Ovary (tissue), 9 donors: Measurements from ENCODE around the gene FADS2. TPM values are rescaled to one million over a fixed set of nuclear protein-coding genes. Genes with fewer than 3 reads are reported as not detected.
A peak's percentile ranks its signal among the peaks of the same experiment; 100 is the strongest.

Experiments
- DNase-seq, 5 donors: peaks; one replicate each; pipeline ENCODE4 v3.0.0-alpha.2; 2019 to 2020
- H3K27ac ChIP-seq, 2 donors: fragments of 200-600 bp; one replicate each; pipeline versions ENCODE4 v1.5.1 to v1.8.0; 2019 to 2022
- H3K27me3 ChIP-seq: fragments of 200-600 bp; one replicate; pipeline ENCODE4 v1.8.0; 2022
- H3K36me3 ChIP-seq: fragments of 200-600 bp; sonication (generic); one replicate; pipeline ENCODE4 v1.5.1; 2019
- H3K4me1 ChIP-seq: one replicate; pipeline ENCODE4 v1.8.1; 2013; ENCODE audit warnings: mild to moderate bottlenecking, moderate library complexity; ENCODE audit not compliant: insufficient read depth
- H3K4me3 ChIP-seq: fragments of 200-600 bp; sonication (generic); one replicate; pipeline ENCODE4 v1.5.1; 2017
- H3K9me3 ChIP-seq, 2 donors: fragments of 200-600 bp in 1 of 2; sonication (generic) in 1 of 2; one replicate each; pipeline versions ENCODE4 v1.5.1 to v1.8.1; 2013 to 2019; ENCODE audit warnings: mild to moderate bottlenecking in 1 of 2, moderate library complexity in 1 of 2
- CTCF ChIP-seq, 3 donors: fragments of 450-650 bp in 2 of 3; fragments of 200-600 bp in 1 of 3; IDR thresholded peaks; one replicate each; pipeline versions ENCODE4 v1.5.1 to v1.8.0; 2016 to 2022; ENCODE audit warnings: antibody characterized with exemption in 3 of 3, mild to moderate bottlenecking in 1 of 3
- EP300 ChIP-seq: sonication (generic); formaldehyde crosslinking; IDR thresholded peaks from one replicate; pipeline ENCODE4 v1.6.1; 2017; ENCODE audit warnings: antibody characterized with exemption
- POLR2A ChIP-seq: fragments of 450-650 bp; IDR thresholded peaks from one replicate; pipeline ENCODE4 v1.6.1; 2017; ENCODE audit warnings: antibody characterized with exemption, mild to moderate bottlenecking, moderate library complexity
- WGBS, 3 donors: extraction: QIAGEN DNeasy Blood & Tissue Kit in 1 of 3; methylation state at CpG; one replicate each; pipeline versions ENCODE4 v1.1.5 to v1.1.7; 2013 to 2017; 5-methylcytosine and 5-hydroxymethylcytosine counted together
- intact Hi-C, 4 donors: fragments of 100-400 bp; cut with DNase I; formaldehyde crosslinking; loops; one replicate each; pipeline versions ENCODE4 v1.11.0 to v1.15.1; 2022 to 2023
- polyA plus RNA-seq, 2 donors: library from polyadenylated mRNA; stranded (reverse); fragments of 200-250 nt in 1 of 2; fragments of 350-450 nt in 1 of 2; fragmentation: Illumina TruSeq in 1 of 2; extraction: RNeasy Lipid Tissue Mini Kit (QIAGEN cat#74804) in 1 of 2; gene quantifications; one replicate each; pipeline ENCODE4 v1.2.3, GENCODE V29; 2013 to 2014
- total RNA-seq, 7 donors: library from RNA; depleted of rRNA in 2 of 7; stranded (reverse); fragments of >200 nt in 2 of 7; fragmentation: NEBNext Ultra II Directional in 3 of 7; extraction: Animal tissue kit (Norgen Biotek cat#: 25700) in 3 of 7; gene quantifications; one replicate each; pipeline versions ENCODE4 v1.1.0 to v1.2.4, GENCODE V29; 2016 to 2023
- donor health status: DM: no; HTN: no; CAD: no; lungs with moderate emphysema.
- donor health status: DM: no; HTN: no; CAD: no.
- donor health status: Bipolar disorder and iron deficiency.
- donor health status: DM: yes; HTN: yes; CAD: no.
- donor health status: DM: no; HTN: no; CAD: no.
- donor health status: DM: yes; HTN: yes; CAD: no.

Gene FADS2
- total and polyA plus RNA-seq, 9 donors = 6.3 to 298 (median 26.2) TPM

- H3K27ac ChIP-seq = no peak overlapping the region
- intact Hi-C loops = no loop called here
- no peak for DNase-seq
- H3K27me3 ChIP-seq = no peaks in the 10 kb centered on the region
- peaks cover 4% of the 10 kb centered on the region for H3K4me1 ChIP-seq
- H3K9me3 ChIP-seq = no peaks in the 10 kb centered on the region
- no peak overlapping the region for H3K4me3 ChIP-seq
- 76 to 81% (median 81%) methylated on average over 14 of the region's 14 CpGs for WGBS, 3 donors
- TF ChIP-seq EP300 (no peak), POLR2A (no peak), CTCF (IDR thresholded peaks at IDR 0.05) (no peak)
- no peaks in the 10 kb centered on the region for H3K36me3 ChIP-seq
Measured at GRCh38 chr11:61868571-61869428, 40.7 kb downstream of the FADS2 start.

- Histone ChIP-seq H3K4me1 (peaks cover 4% of the 10 kb centered on the region), H3K9me3 (no peaks in the 10 kb centered on the region), H3K4me3 (no peak overlapping the region), H3K27me3 (no peaks in the 10 kb centered on the region), H3K27ac (no peak overlapping the region), H3K36me3 (no peaks in the 10 kb centered on the region)
- no peak for TF ChIP-seq CTCF (IDR thresholded peaks at IDR 0.05)
- no peak for TF ChIP-seq EP300
- no peak for TF ChIP-seq POLR2A
- DNase-seq = no peak
- intact Hi-C loops = no loop called here
- WGBS, 3 donors = 56 to 85% (median 73%) methylated on average over 4 of the region's 4 CpGs
Measured at GRCh38 chr11:61869429-61869707, 41.3 kb downstream of the FADS2 start.

DNA sequence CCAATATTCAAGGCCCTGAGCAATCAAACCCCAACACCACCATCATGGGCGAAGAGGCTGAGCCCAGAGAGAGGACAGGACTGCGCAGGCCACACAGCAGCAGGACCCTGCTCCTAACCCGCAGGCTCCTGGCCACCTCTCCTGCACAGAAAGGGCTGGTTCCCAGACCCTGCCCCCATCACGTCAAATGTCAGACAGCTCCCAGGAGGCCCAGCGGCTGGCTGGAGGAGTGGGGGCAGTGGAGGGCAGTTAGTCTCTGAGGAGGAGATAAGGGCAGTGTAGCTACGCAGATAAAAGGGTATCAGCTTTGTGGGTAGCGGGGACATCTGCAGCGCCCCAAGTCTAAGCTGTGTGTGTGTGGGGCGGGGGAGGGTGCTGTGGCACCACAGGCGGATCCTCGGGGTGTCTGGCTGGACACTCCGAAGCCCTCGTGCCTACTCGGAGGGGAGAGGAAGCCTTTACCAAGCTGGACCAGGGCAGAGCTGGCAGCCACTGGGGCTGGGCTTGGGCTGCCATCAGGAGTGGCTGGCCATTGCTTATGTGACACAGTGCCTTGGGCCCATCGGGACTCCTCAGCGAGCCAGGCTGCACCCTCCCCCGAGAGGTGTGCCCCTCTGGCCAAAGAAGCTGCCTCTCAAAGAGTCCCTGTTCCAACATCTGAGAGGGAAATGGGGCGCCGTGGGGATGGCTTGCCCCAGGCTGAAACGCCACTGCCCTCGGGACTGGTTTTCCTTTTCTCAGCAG lies 41.8 kb downstream of the FADS2 start:
- Histone ChIP-seq H3K4me3 (no peak overlapping the region), H3K4me1 (peaks cover 4% of the 10 kb centered on the region), H3K27me3 (no peaks in the 10 kb centered on the region), H3K9me3 (no peaks in the 10 kb centered on the region), H3K36me3 (no peaks in the 10 kb centered on the region), H3K27ac (no peak overlapping the region)
- no peak for TF ChIP-seq EP300
- no peak for TF ChIP-seq CTCF (IDR thresholded peaks at IDR 0.05)
- TF ChIP-seq POLR2A = no peak
- WGBS, 3 donors = 55 to 62% (median 57%) methylated on average over 21 of the region's 21 CpGs
- intact Hi-C loops = loop anchor here in 3 of 4 donors (5.0 to 10.0 kb wide), 3 partner anchors 65 to 442 kb away; no protein-coding TSS in a partner anchor
- no peak for DNase-seq

GRCh38 chr11:61870541-61871031 lies 42.5 kb downstream of the FADS2 start:
- intact Hi-C loops = loop anchor here in 3 of 4 donors (5.0 to 10.0 kb wide), 3 partner anchors 66 to 442 kb away; no protein-coding TSS in a partner anchor
- Histone ChIP-seq H3K4me3 (no peak overlapping the region), H3K4me1 (peaks cover 4% of the 10 kb centered on the region), H3K36me3 (no peaks in the 10 kb centered on the region), H3K27me3 (no peaks in the 10 kb centered on the region), H3K9me3 (no peaks in the 10 kb centered on the region), H3K27ac (peak overlapping the region in 1 of 2 donors; percentile 19)
- WGBS, 3 donors = 35 to 43% (median 35%) methylated on average over 9 to 10 of the region's 10 CpGs
- DNase-seq = no peak
- TF ChIP-seq CTCF (IDR thresholded peaks at IDR 0.05) = no peak
- TF ChIP-seq POLR2A = no peak
